Posterior cingulate gyrus (tissue), 11 donors: Measurements from ENCODE around the gene MT2A.

Experiments used
- DNase-seq, 10 donors: peaks; one replicate each; pipeline versions ENCODE4 v3.0.0 to v3.0.0-alpha.2; 2020 to 2021; ENCODE audit warnings: mixed read lengths in 3 of 10
- intact Hi-C: fragments of 100-400 bp; cut with DNase I; formaldehyde crosslinking; loops from one replicate; pipeline ENCODE4 v1.15.1; 2023

MT2A gene

GRCh38 chr16:56658327-56658875, 50.0 kb downstream of the MT2A start:
- intact Hi-C loops, result no loop called here
- DNase-seq, result peak in 3 of 10 donors; percentile 22 to 66 (median 63)
